Naive thymus-derived CD4-positive, alpha-beta T cell (primary cell): ENCODE data around the gene JPH2. TPM values are rescaled to one million over a fixed set of nuclear protein-coding genes. Genes with fewer than 3 reads are reported as not detected.

Experiments used
- ATAC-seq: fragments of 150-1000 bp; cut with Tn5 transposase; 2 replicates; pipeline ENCODE4 v1.10.0; 2021; ENCODE audit warnings: mild to moderate bottlenecking, moderate library complexity
- CTCF ChIA-PET: fragments of 350-600 bp; sonication (Branson Sonifier 250); formaldehyde crosslinking; loops from one replicate; lab custom pipeline; 2021; ENCODE audit warnings: antibody characterized with exemption; lab: Charles Lee
- POLR2A ChIA-PET: fragments of 350-600 bp; sonication (Branson Sonifier 250); formaldehyde crosslinking; loops from one replicate; lab custom pipeline; 2021; ENCODE audit warnings: antibody characterized with exemption, inconsistent platforms; lab: Charles Lee
- DNase-seq, 9 donors: peaks; one replicate each; pipeline versions ENCODE4 v3.0.0 to v3.0.0-alpha.2; 2020 to 2022; ENCODE audit warnings: mixed read lengths in 1 of 9
- H3K27ac ChIP-seq: one replicate; pipeline ENCODE4 v1.7.0; 2013; ENCODE audit warnings: mild to moderate bottlenecking, low read depth, low read length, moderate library complexity
- H3K27me3 ChIP-seq, 2 donors: one replicate each; pipeline ENCODE4 v1.7.0; 2013; ENCODE audit warnings: low read length in 2 of 2, mild to moderate bottlenecking in 2 of 2, moderate library complexity in 2 of 2; ENCODE audit not compliant: control insufficient read depth in 2 of 2, insufficient read depth in 2 of 2
- H3K36me3 ChIP-seq, 3 experiments: 1 replicate in 2 of 3; 2 replicates in 1 of 3; pipeline ENCODE4 v1.7.0; 2013; ENCODE audit warnings: low read length in 3 of 3, mild to moderate bottlenecking in 3 of 3, moderate library complexity in 1 of 3; ENCODE audit not compliant: insufficient read depth in 3 of 3, control insufficient read depth in 2 of 3
- H3K4me1 ChIP-seq, 2 donors: one replicate each; pipeline ENCODE4 v1.7.0; 2013; ENCODE audit warnings: low read length in 2 of 2, mild to moderate bottlenecking in 2 of 2, moderate library complexity in 1 of 2; ENCODE audit not compliant: control insufficient read depth in 2 of 2, insufficient read depth in 2 of 2
- H3K4me3 ChIP-seq: 2 replicates; pipeline ENCODE4 v1.7.0; 2013; ENCODE audit warnings: mild to moderate bottlenecking, low read length
- H3K9me3 ChIP-seq, 3 experiments: 1 replicate in 2 of 3; 2 replicates in 1 of 3; pipeline ENCODE4 v1.7.0; 2013; ENCODE audit warnings: low read length in 3 of 3; ENCODE audit not compliant: control insufficient read depth in 2 of 3
- H3K27ac Mint-ChIP-seq, 9 donors: one replicate each; pipeline ENCODE4 v1.8.0; 2020 to 2022; ENCODE audit warnings: mixed read lengths in 9 of 9, mild to moderate bottlenecking in 8 of 9, moderate library complexity in 5 of 9, inconsistent platforms in 2 of 9
- H3K27me3 Mint-ChIP-seq, 5 donors: one replicate each; pipeline ENCODE4 v1.8.0; 2021 to 2022; ENCODE audit warnings: mixed read lengths in 5 of 5, mild to moderate bottlenecking in 1 of 5
- H3K36me3 Mint-ChIP-seq, 5 donors: one replicate each; pipeline ENCODE4 v1.8.0; 2020 to 2022; ENCODE audit warnings: mixed read lengths in 5 of 5, mild to moderate bottlenecking in 3 of 5, inconsistent platforms in 1 of 5
- H3K4me1 Mint-ChIP-seq, 7 donors: one replicate each; pipeline ENCODE4 v1.8.0; 2020 to 2022; ENCODE audit warnings: mixed read lengths in 7 of 7, mild to moderate bottlenecking in 3 of 7, inconsistent platforms in 1 of 7
- H3K4me3 Mint-ChIP-seq, 10 donors: one replicate each; pipeline ENCODE4 v1.8.0; 2020 to 2022; ENCODE audit warnings: mild to moderate bottlenecking in 10 of 10, mixed read lengths in 10 of 10, moderate library complexity in 6 of 10, inconsistent platforms in 2 of 10
- H3K9me3 Mint-ChIP-seq, 11 donors: one replicate each; pipeline ENCODE4 v1.8.0; 2020 to 2022; ENCODE audit warnings: mixed read lengths in 11 of 11, mild to moderate bottlenecking in 4 of 11, inconsistent platforms in 1 of 11, moderate library complexity in 1 of 11
- intact Hi-C, 2 donors: fragments of 100-400 bp; cut with micrococcal nuclease; formaldehyde crosslinking; loops; one replicate each; pipeline ENCODE4 v1.15.1; 2023
- polyA plus RNA-seq, 2 donors: library from polyadenylated mRNA; unstranded; fragments of 300-500 nt; fragmentation: Illumina TruSeq; gene quantifications; one replicate each; pipeline ENCODE4 v1.2.3, GENCODE V29; 2021
- total RNA-seq, 6 experiments: library from RNA in 5 of 6; stranded (reverse) in 5 of 6; gene quantifications; 1 replicate in 5 of 6; 2 replicates in 1 of 6; pipeline ENCODE4 v1.2.3 and lab custom pipeline; 2021 to 2026

JPH2 gene
- total and polyA plus RNA-seq, 7 experiments from 2014 or later = 0.07 to 0.17 TPM; not detected in 5

GRCh38 chr20:44203161-44203560, 16.2 kb upstream of the JPH2 start:
- H3K27me3 Mint-ChIP-seq = no peaks in the 10 kb centered on the region
- no peak overlapping the region for H3K4me3 Mint-ChIP-seq
- Histone ChIP-seq H3K36me3 (peaks cover 17 to 68% (median 20%) of the 10 kb centered on the region in 3 experiments), H3K4me1 (peaks cover 0 to under 1% of the 10 kb centered on the region in 2 donors), H3K9me3 (no peaks in the 10 kb centered on the region), H3K27me3 (no peaks in the 10 kb centered on the region), H3K4me3 (no peak overlapping the region), H3K27ac (no peak overlapping the region)
- DNase-seq = no peak
- intact Hi-C loops = no loop called here
- H3K4me1 Mint-ChIP-seq = peaks cover 29 to 81% (median 68%) of the 10 kb centered on the region in 7 donors
- peaks cover 8 to 54% (median 40%) of the 10 kb centered on the region in 5 donors for H3K36me3 Mint-ChIP-seq
- no peak for ATAC-seq
- CTCF ChIA-PET = interaction anchor here (0.8 to 1.6 kb wide), 2 partner anchors 13 to 14 kb away, joined by 3 to 5 read pairs; no protein-coding TSS in a partner anchor
- peak overlapping the region in 1 of 9 donors; percentile 42 for H3K27ac Mint-ChIP-seq
- POLR2A ChIA-PET = no interaction called here
- H3K9me3 Mint-ChIP-seq = peaks cover 0 to 2% (median 0%) of the 10 kb centered on the region in 11 donors

GRCh38 chr20:44200983-44201382, 14.0 kb upstream of the JPH2 start:
- CTCF ChIA-PET = no interaction called here
- H3K27ac Mint-ChIP-seq = peak overlapping the region in 2 of 9 donors; percentile 25 to 83
- peaks cover 18 to 60% (median 47%) of the 10 kb centered on the region in 7 donors for H3K4me1 Mint-ChIP-seq
- H3K9me3 Mint-ChIP-seq = peaks cover 0 to 2% (median 0%) of the 10 kb centered on the region in 11 donors
- no peak for DNase-seq
- H3K4me3 ChIP-seq = no peak overlapping the region
- ATAC-seq = no peak
- no peak overlapping the region for H3K4me3 Mint-ChIP-seq
- no peaks in the 10 kb centered on the region for H3K27me3 Mint-ChIP-seq
- no peaks in the 10 kb centered on the region for H3K9me3 ChIP-seq
- H3K4me1 ChIP-seq = no peaks in the 10 kb centered on the region
- intact Hi-C loops = no loop called here
- H3K36me3 ChIP-seq = peaks cover 23 to 79% (median 39%) of the 10 kb centered on the region in 3 experiments
- POLR2A ChIA-PET = no interaction called here
- H3K27ac ChIP-seq = no peak overlapping the region
- peaks cover 8 to 64% (median 46%) of the 10 kb centered on the region in 5 donors for H3K36me3 Mint-ChIP-seq
- H3K27me3 ChIP-seq = no peaks in the 10 kb centered on the region

GRCh38 chr20:44200371-44200770, 13.4 kb upstream of the JPH2 start:
- peaks cover 0 to 2% (median 0%) of the 10 kb centered on the region in 11 donors for H3K9me3 Mint-ChIP-seq
- peak overlapping the region in 4 of 9 donors; percentile 25 to 50 (median 33) for H3K27ac Mint-ChIP-seq
- no peak for DNase-seq
- H3K27me3 Mint-ChIP-seq = no peaks in the 10 kb centered on the region
- peaks cover 20 to 62% (median 45%) of the 10 kb centered on the region in 7 donors for H3K4me1 Mint-ChIP-seq
- CTCF ChIA-PET = interaction anchor here (1.0 kb wide), 1 partner anchor 17 kb away, joined by 4 read pairs; no protein-coding TSS in a partner anchor
- POLR2A ChIA-PET = no interaction called here
- H3K27me3 ChIP-seq = no peaks in the 10 kb centered on the region
- peaks cover 8 to 66% (median 46%) of the 10 kb centered on the region in 5 donors for H3K36me3 Mint-ChIP-seq
- no peak overlapping the region for H3K4me3 Mint-ChIP-seq
- H3K9me3 ChIP-seq = no peaks in the 10 kb centered on the region
- no peak overlapping the region for H3K4me3 ChIP-seq
- H3K27ac ChIP-seq = no peak overlapping the region
- intact Hi-C loops = no loop called here
- no peak for ATAC-seq
- peaks cover 23 to 78% (median 41%) of the 10 kb centered on the region in 3 experiments for H3K36me3 ChIP-seq
- no peaks in the 10 kb centered on the region for H3K4me1 ChIP-seq

DNA sequence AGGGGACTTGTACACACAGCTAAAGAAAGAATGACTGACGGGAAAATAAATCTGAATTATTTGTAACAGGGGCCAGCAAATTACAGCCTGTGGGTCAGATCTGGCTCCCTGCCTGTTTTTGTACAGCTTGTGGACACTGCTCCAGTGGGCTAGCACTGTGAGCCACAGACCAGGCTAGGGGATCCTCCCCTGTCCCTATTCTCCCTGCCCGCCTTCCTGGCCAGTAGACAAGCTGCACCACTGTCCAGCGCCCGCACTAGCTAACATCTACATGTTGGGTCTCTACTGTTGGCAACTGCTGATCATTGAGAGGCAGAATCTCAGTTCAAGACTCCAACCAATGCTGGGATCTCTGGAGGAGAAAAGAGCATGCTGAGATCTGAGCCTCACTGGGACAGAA, 12.9 kb upstream of the JPH2 start:
- Histone ChIP-seq H3K4me3 (no peak overlapping the region), H3K27me3 (no peaks in the 10 kb centered on the region), H3K9me3 (no peaks in the 10 kb centered on the region), H3K36me3 (peaks cover 23 to 73% (median 41%) of the 10 kb centered on the region in 3 experiments), H3K4me1 (no peaks in the 10 kb centered on the region), H3K27ac (no peak overlapping the region)
- Mint-ChIP-seq H3K4me3 (peak overlapping the region in 1 of 10 donors; percentile 88), H3K4me1 (peaks cover 20 to 58% (median 44%) of the 10 kb centered on the region in 7 donors), H3K27ac (peak overlapping the region in 5 of 9 donors; percentile 13 to 92 (median 31)), H3K36me3 (peaks cover 8 to 64% (median 46%) of the 10 kb centered on the region in 5 donors), H3K27me3 (no peaks in the 10 kb centered on the region), H3K9me3 (peaks cover 0 to 2% (median 0%) of the 10 kb centered on the region in 11 donors)
- ChIA-PET POLR2A (interaction anchor here (0.6 kb wide), 1 partner anchor 10 kb away, joined by 3 read pairs; no protein-coding TSS in a partner anchor), CTCF (interaction anchor here (1.0 kb wide), 1 partner anchor 17 kb away, joined by 4 read pairs; no protein-coding TSS in a partner anchor)
- intact Hi-C loops = loop anchor here in 1 of 2 donors (1.0 kb wide), 1 partner anchor 10 kb away; the partner anchor contains the start of gene OSER1
- DNase-seq (no peak), ATAC-seq (no peak)

DNA sequence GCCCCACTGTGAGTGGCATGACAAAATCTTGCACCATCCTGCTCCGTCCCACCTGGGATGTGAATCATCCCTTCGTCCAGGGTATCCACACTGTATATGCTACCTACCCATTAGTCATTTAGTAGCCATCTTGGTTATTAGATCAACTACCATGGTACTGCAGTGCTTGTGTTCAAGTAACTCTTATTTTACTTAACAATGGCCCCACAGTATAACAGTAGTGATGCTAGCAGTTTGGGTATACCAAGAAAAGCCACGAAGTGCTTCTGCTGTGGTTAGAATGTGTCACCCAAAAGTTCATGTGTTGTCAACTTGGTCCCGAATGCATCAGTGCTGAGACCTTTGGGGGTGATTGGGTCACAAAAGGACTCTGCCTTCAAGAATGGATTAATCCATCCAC, 11.9 kb upstream of the JPH2 start:
- H3K4me1 ChIP-seq = no peaks in the 10 kb centered on the region
- no peaks in the 10 kb centered on the region for H3K9me3 ChIP-seq
- no peak overlapping the region for H3K27ac ChIP-seq
- ChIA-PET POLR2A (no interaction called here), CTCF (no interaction called here)
- no peaks in the 10 kb centered on the region for H3K27me3 ChIP-seq
- H3K4me1 Mint-ChIP-seq = peaks cover 20 to 51% (median 39%) of the 10 kb centered on the region in 7 donors
- H3K4me3 ChIP-seq = no peak overlapping the region
- peaks cover 0 to 2% (median 0%) of the 10 kb centered on the region in 11 donors for H3K9me3 Mint-ChIP-seq
- intact Hi-C loops = loop anchor here in 1 of 2 donors (1.0 kb wide), 1 partner anchor 11 kb away; the partner anchor contains the start of gene OSER1
- H3K36me3 ChIP-seq = peaks cover 23 to 65% (median 41%) of the 10 kb centered on the region in 3 experiments
- DNase-seq (peak in 1 of 9 donors; percentile 35), ATAC-seq (peak; percentile 54)
- peak overlapping the region in 1 of 10 donors; percentile 88 for H3K4me3 Mint-ChIP-seq
- no peaks in the 10 kb centered on the region for H3K27me3 Mint-ChIP-seq
- H3K27ac Mint-ChIP-seq = peak overlapping the region in 4 of 9 donors; percentile 9 to 92 (median 18)
- H3K36me3 Mint-ChIP-seq = peaks cover 8 to 64% (median 44%) of the 10 kb centered on the region in 5 donors

GRCh38 chr20:44196271-44196670, 9.3 kb upstream of the JPH2 start:
- Histone ChIP-seq H3K27ac (no peak overlapping the region), H3K4me3 (no peak overlapping the region), H3K27me3 (no peaks in the 10 kb centered on the region), H3K36me3 (peaks cover 17 to 47% (median 37%) of the 10 kb centered on the region in 3 experiments), H3K4me1 (no peaks in the 10 kb centered on the region), H3K9me3 (no peaks in the 10 kb centered on the region)
- ATAC-seq (peak; percentile 50), DNase-seq (peak in 1 of 9 donors; percentile 14)
- peaks cover 0 to 2% (median 0%) of the 10 kb centered on the region in 11 donors for H3K9me3 Mint-ChIP-seq
- POLR2A ChIA-PET = no interaction called here
- H3K36me3 Mint-ChIP-seq = peaks cover 8 to 46% (median 31%) of the 10 kb centered on the region in 5 donors
- H3K27ac Mint-ChIP-seq = peak overlapping the region in 2 of 9 donors; percentile 22 to 30
- CTCF ChIA-PET = interaction anchor here (0.8 to 1.9 kb wide), 2 partner anchors 79 to 413 kb away, joined by 3 to 11 read pairs; no protein-coding TSS in a partner anchor
- peaks cover 16 to 29% (median 20%) of the 10 kb centered on the region in 7 donors for H3K4me1 Mint-ChIP-seq
- intact Hi-C loops = no loop called here
- H3K4me3 Mint-ChIP-seq = no peak overlapping the region
- H3K27me3 Mint-ChIP-seq = peaks cover 0 to 6% (median 0%) of the 10 kb centered on the region in 5 donors
